GM12878 (cell line): ENCODE measurements around the gene LASP1. TPM values are rescaled to one million over a fixed set of nuclear protein-coding genes. Genes with fewer than 3 reads are reported as not detected.
A peak's percentile ranks its signal among the peaks of the same experiment; 100 is the strongest.

ENCODE experiments used
- ATAC-seq: fragments of 200-7000 bp; cut with Tn5 transposase; 3 replicates; pipeline ENCODE4 v1.9.1; 2020; ENCODE audit warnings: mild to moderate bottlenecking, moderate library complexity
- BruUV-seq: library from RNA; stranded (reverse); fragments of 400-500 nt; replicated peaks from 2 replicates; lab custom pipeline; 2021; lab: Mats Ljungman, UMichigan
- CTCF ChIA-PET: fragments of 300-600 bp; sonication (Branson Sonifier 250); formaldehyde crosslinking; extraction: SDS; loops from one replicate; lab custom pipeline; 2021; ENCODE audit warnings: inconsistent platforms; lab: Yijun Ruan, JAX
- POLR2A ChIA-PET: fragments of 350-600 bp; formaldehyde crosslinking; extraction: SDS; loops from one replicate; lab custom pipeline; 2021; ENCODE audit warnings: inconsistent platforms; lab: Charles Lee
- RAD21 ChIA-PET: fragments of 300-600 bp; sonication (Branson Sonifier 250); formaldehyde crosslinking; loops from one replicate; lab custom pipeline; 2023; ENCODE audit warnings: antibody characterized with exemption; ENCODE audit not compliant: unreplicated experiment; lab: Charles Lee
- SMC1A ChIA-PET: fragments of 300-600 bp; sonication (Branson Sonifier 250); formaldehyde crosslinking; loops from one replicate; lab custom pipeline; 2023; ENCODE audit not compliant: unreplicated experiment, uncharacterized antibody; lab: Charles Lee
- DNase-seq: peaks from one replicate; pipeline ENCODE4 v3.0.0-alpha.2; 2011; ENCODE audit warnings: low read depth, low spot score
- FAIRE-seq: peaks from 3 replicates; lab custom pipeline; 2011; peaks lifted over from hg19 to GRCh38; lab: Jason Lieb, UNC
- H2AFZ ChIP-seq: 2 replicates; pipeline ENCODE4 v1.6.0; 2011; ENCODE audit warnings: low read depth, low read length, control low read depth; ENCODE audit not compliant: control insufficient read depth
- H3K27ac ChIP-seq: 2 replicates; pipeline ENCODE4 v1.5.1; 2011; ENCODE audit warnings: control low read depth; ENCODE audit not compliant: control insufficient read depth, insufficient read depth
- H3K27me3 ChIP-seq, 2 experiments: replicated peaks in 1 of 2; 2 replicates each; pipeline versions ENCODE4 v1.6.0 to v1.6.1; 2011; ENCODE audit warnings: low read length in 1 of 2; ENCODE audit not compliant: control insufficient read depth in 2 of 2, insufficient read depth in 2 of 2
- H3K36me3 ChIP-seq, 2 experiments: 2 replicates each; pipeline ENCODE4 v1.5.1; 2011; ENCODE audit warnings: low read length in 1 of 2; ENCODE audit not compliant: control insufficient read depth in 2 of 2, insufficient read depth in 2 of 2
- H3K4me1 ChIP-seq: 2 replicates; pipeline ENCODE4 v1.6.1; 2011; ENCODE audit warnings: mild to moderate bottlenecking, low read length, moderate library complexity, mixed read lengths; ENCODE audit not compliant: control insufficient read depth, insufficient read depth
- H3K4me2 ChIP-seq: 2 replicates; pipeline ENCODE4 v1.6.0; 2011; ENCODE audit warnings: control low read depth; ENCODE audit not compliant: control insufficient read depth, insufficient read depth
- H3K4me3 ChIP-seq: fragments of 200-600 bp; sonication (generic); 2 replicates; pipeline ENCODE4 v1.5.1; 2016
- H3K79me2 ChIP-seq: 2 replicates; pipeline ENCODE4 v1.6.0; 2011; ENCODE audit warnings: low read length; ENCODE audit not compliant: control insufficient read depth, insufficient read depth
- H3K9ac ChIP-seq: 2 replicates; pipeline ENCODE4 v1.8.0; 2011; ENCODE audit warnings: low read length, control low read depth, mixed read lengths; ENCODE audit not compliant: control insufficient read depth, insufficient read depth
- H3K9me3 ChIP-seq: replicated peaks from 3 replicates; pipeline ENCODE4 v1.5.1; 2011; ENCODE audit warnings: mild to moderate bottlenecking, low read length; ENCODE audit not compliant: control insufficient read depth, insufficient read depth
- H4K20me1 ChIP-seq: 2 replicates; pipeline ENCODE4 v1.6.0; 2011; ENCODE audit not compliant: control insufficient read depth, insufficient read depth
- BRCA1 ChIP-seq: IDR thresholded peaks from 2 replicates; pipeline ENCODE4 v1.6.1; 2011; ENCODE audit warnings: low read depth, low read length, improper control_type of control experiment
- EZH2 ChIP-seq: IDR thresholded peaks from 2 replicates; pipeline ENCODE4 v1.6.1; 2012; ENCODE audit warnings: low read depth, mild to moderate bottlenecking, control low read depth, inconsistent platforms, low read length, borderline replicate concordance; ENCODE audit not compliant: control insufficient read depth
- GABPA ChIP-seq: IDR thresholded peaks from 2 replicates; pipeline ENCODE4 v1.6.1; 2014; ENCODE audit warnings: antibody characterized with exemption, low read depth, mild to moderate bottlenecking, inconsistent platforms
- PBX3 ChIP-seq: IDR thresholded peaks from 2 replicates; pipeline ENCODE4 v1.6.1; 2011; ENCODE audit warnings: mild to moderate bottlenecking, low read depth, low read length, moderate library complexity; ENCODE audit not compliant: insufficient replicate concordance
- POLR2A ChIP-seq: IDR thresholded peaks from 2 replicates; pipeline ENCODE4 v1.6.1; 2011; ENCODE audit warnings: low read depth, mild to moderate bottlenecking, low read length
- RBBP5 ChIP-seq: fragments of 200-600 bp; sonication (generic); conservative IDR thresholded peaks from 2 replicates; pipeline ENCODE4 v1.6.1; 2016
- RELA ChIP-seq: fragments of 450-650 bp; IDR thresholded peaks from 2 replicates; pipeline ENCODE4 v1.8.0; 2014; ENCODE audit warnings: borderline replicate concordance; ENCODE audit not compliant: partially characterized antibody
- SP1 ChIP-seq: IDR thresholded peaks from one replicate; pipeline ENCODE4 v1.6.1; 2011; ENCODE audit warnings: low read depth, low read length
- STAT1 ChIP-seq: fragments of 450-650 bp; conservative IDR thresholded peaks from 2 replicates; pipeline ENCODE4 v1.6.1; 2014; ENCODE audit warnings: antibody characterized with exemption, mild to moderate bottlenecking
- ZNF384 ChIP-seq: IDR thresholded peaks from 2 replicates; pipeline ENCODE4 v1.6.1; 2012; ENCODE audit warnings: low read depth, mild to moderate bottlenecking, low read length, improper control_type of control experiment, borderline replicate concordance
- WGBS: methylation state at CpG from one replicate; pipeline ENCODE4 v1.1.6; 2016; ENCODE audit warnings: low lambda C conversion rate; ENCODE audit not compliant: insufficient replicate concordance, insufficient coverage; ENCODE audit errors: missing lambda C conversion rate; 5-methylcytosine and 5-hydroxymethylcytosine counted together
- in situ Hi-C: fragments of 300-500 bp; cut with MboI; formaldehyde crosslinking; loops from 9 replicates; pipeline ENCODE4 v1.14.3; 2018; ENCODE audit warnings: mixed read lengths
- intact Hi-C: fragments of 100-400 bp; cut with micrococcal nuclease; formaldehyde crosslinking; loops from one replicate; pipeline ENCODE4 v1.14.2; 2022; ENCODE audit not compliant: unreplicated experiment
- polyA plus RNA-seq, 11 experiments: library from polyadenylated mRNA; depleted of rRNA in 4 of 11; unstranded in 6 of 11; stranded (reverse) in 5 of 11; fragments of >200 nt; fragmentation: Nextera tagmentation in 4 of 11; fragmentation: Illumina TruSeq in 1 of 11; extraction: Ambion mirVana in 4 of 11; extraction: Trizol in 1 of 11; gene quantifications; 1 replicate in 1 of 11; 2 replicates in 10 of 11; pipeline versions ENCODE4 v1.2.1 to v1.2.3, GENCODE V29; 2011 to 2016; ENCODE audit warnings: inconsistent platforms in 2 of 11, missing spikeins in 2 of 11, low read depth in 1 of 11
- total RNA-seq, 4 experiments: library from RNA; depleted of rRNA in 3 of 4; stranded (reverse); fragments of >200 nt in 3 of 4; fragmentation: Illumina TruSeq in 1 of 4; extraction: Trizol in 1 of 4; gene quantifications; 2 replicates each; pipeline versions ENCODE4 v1.2.1 to v1.2.3, GENCODE V29; 2013 to 2021

The LASP1 gene
- total and polyA plus RNA-seq, 10 of the 15 experiments (the other 5 are each of a cell fraction or from before 2014, with no cell fraction given), result 21.0 to 114 (median 59.3) TPM

- Histone ChIP-seq H3K36me3 (peaks cover 36 to 45% of the 10 kb centered on the region in 2 experiments), H3K4me2 (no peak overlapping the region), H3K79me2 (peaks cover 11% of the 10 kb centered on the region), H3K4me3 (no peak overlapping the region), H2AFZ (no peak overlapping the region), H4K20me1 (peaks cover 5% of the 10 kb centered on the region; the same call in 1 of the 2 replicates), H3K27me3 (no peaks in the 10 kb centered on the region), H3K9me3 (no peaks in the 10 kb centered on the region), H3K27ac (no peak overlapping the region), H3K4me1 (no peaks in the 10 kb centered on the region), H3K9ac (no peak overlapping the region)
- in situ Hi-C loops (no loop called here), intact Hi-C loops (no loop called here)
- ATAC-seq (no peak), FAIRE-seq (no peak), DNase-seq (no peak)
- BruUV-seq, result no TSS peak
- 75% methylated on average over 12 of the region's 12 CpGs for WGBS
- peak; percentile 18; the same call in 1 of the 2 replicates for TF ChIP-seq POLR2A
- TF ChIP-seq ZNF384, result no peak
- ChIA-PET RAD21 (no interaction called here), POLR2A (no interaction called here), CTCF (no interaction called here), SMC1A (no interaction called here)
Observed at GRCh38 chr17:38889745-38890409, 20.0 kb downstream of the LASP1 start.

DNA sequence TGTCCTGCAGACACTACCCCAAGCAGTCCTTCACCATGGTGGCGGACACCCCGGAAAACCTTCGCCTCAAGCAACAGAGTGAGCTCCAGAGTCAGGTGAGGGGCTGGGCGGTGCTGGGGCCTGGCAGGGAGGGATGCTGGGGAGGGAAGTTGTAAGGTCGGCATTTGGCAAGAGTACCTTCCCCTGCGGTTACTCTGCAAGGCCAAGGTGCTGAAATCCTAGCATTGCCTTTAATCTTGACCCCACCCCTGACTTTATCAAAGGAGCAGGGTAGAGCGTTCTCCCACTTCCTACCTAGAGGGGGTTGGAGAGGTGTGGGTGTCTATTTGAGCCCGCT lies 20.5 kb downstream of the LASP1 start:
- SMC1A ChIA-PET, result no interaction called here
- TF ChIP-seq SP1 (no peak), PBX3 (no peak), STAT1 (no peak), RELA (no peak), GABPA (no peak), EZH2 (no peak), BRCA1 (no peak), RBBP5 (no peak)
- TF ChIP-seq, all 136 proteins: peak for 0
- H3K4me1 ChIP-seq, result no peaks in the 10 kb centered on the region
- no peak for FAIRE-seq
- no peaks in the 10 kb centered on the region for H3K9me3 ChIP-seq
- ChIA-PET POLR2A (no interaction called here), RAD21 (no interaction called here), CTCF (no interaction called here)
- no peak for DNase-seq
- H4K20me1 ChIP-seq, result peaks cover under 1% of the 10 kb centered on the region; the same call in 1 of the 2 replicates
- peaks cover 31 to 41% of the 10 kb centered on the region in 2 experiments for H3K36me3 ChIP-seq
- peaks cover 6% of the 10 kb centered on the region for H3K79me2 ChIP-seq
- no peak overlapping the region for H2AFZ ChIP-seq
- no peak overlapping the region for H3K27ac ChIP-seq
- intact Hi-C loops (no loop called here), in situ Hi-C loops (no loop called here)
- H3K9ac ChIP-seq, result no peak overlapping the region
- no peaks in the 10 kb centered on the region for H3K27me3 ChIP-seq
- H3K4me2 ChIP-seq, result no peak overlapping the region
- WGBS, result 89% methylated on average over 8 of the region's 8 CpGs
- no TSS peak for BruUV-seq
- ATAC-seq, result no peak
- no peak overlapping the region for H3K4me3 ChIP-seq
